GM12875 (cell line): ENCODE data around the gene TAF1C.

Experiments
- H3K4me3 ChIP-seq: one replicate; pipeline ENCODE4 v1.5.1; 2011; ENCODE audit warnings: low read depth, low read length, control low read depth
- TF ChIP-seq, protein P1 (sequence below): IDR thresholded peaks from 2 replicates; pipeline ENCODE4 v1.5.1; 2011; ENCODE audit warnings: low read depth, mild to moderate bottlenecking, control low read depth, inconsistent platforms, low read length, moderate library complexity, borderline replicate concordance; ENCODE audit not compliant: insufficient read depth

TAF1C gene

DNA sequence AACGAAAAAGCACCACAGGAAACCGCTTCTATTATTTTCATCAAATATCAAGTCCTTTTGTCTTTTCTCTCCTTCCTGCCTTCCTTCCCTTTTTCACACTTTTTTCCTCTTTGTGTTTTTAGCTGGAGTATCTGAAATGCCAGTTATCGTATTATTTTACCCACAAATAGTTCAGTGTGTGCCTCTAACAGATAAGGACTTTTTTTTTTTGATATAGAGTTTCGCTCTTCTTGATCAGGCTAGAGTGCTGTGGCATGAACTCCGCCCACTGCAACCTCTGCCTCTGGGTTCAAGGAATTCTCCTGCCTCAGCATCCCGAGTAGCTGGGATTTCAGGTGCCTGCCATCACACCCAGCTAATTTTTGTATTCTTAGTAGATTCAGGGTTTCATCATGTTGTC lies 31.1 kb downstream of the TAF1C start:
- TF ChIP-seq, protein P1, sequence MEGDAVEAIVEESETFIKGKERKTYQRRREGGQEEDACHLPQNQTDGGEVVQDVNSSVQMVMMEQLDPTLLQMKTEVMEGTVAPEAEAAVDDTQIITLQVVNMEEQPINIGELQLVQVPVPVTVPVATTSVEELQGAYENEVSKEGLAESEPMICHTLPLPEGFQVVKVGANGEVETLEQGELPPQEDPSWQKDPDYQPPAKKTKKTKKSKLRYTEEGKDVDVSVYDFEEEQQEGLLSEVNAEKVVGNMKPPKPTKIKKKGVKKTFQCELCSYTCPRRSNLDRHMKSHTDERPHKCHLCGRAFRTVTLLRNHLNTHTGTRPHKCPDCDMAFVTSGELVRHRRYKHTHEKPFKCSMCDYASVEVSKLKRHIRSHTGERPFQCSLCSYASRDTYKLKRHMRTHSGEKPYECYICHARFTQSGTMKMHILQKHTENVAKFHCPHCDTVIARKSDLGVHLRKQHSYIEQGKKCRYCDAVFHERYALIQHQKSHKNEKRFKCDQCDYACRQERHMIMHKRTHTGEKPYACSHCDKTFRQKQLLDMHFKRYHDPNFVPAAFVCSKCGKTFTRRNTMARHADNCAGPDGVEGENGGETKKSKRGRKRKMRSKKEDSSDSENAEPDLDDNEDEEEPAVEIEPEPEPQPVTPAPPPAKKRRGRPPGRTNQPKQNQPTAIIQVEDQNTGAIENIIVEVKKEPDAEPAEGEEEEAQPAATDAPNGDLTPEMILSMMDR: no peak
- no peak overlapping the region for H3K4me3 ChIP-seq

GRCh38 chr16:84155226-84155625 lies 31.6 kb downstream of the TAF1C start:
- H3K4me3 ChIP-seq: no peak overlapping the region
- TF ChIP-seq, protein P1: no peak

- H3K4me3 ChIP-seq: no peak overlapping the region
- TF ChIP-seq, protein P1: no peak
Observed at GRCh38 chr16:84153660-84154214, 33.1 kb downstream of the TAF1C start.

DNA sequence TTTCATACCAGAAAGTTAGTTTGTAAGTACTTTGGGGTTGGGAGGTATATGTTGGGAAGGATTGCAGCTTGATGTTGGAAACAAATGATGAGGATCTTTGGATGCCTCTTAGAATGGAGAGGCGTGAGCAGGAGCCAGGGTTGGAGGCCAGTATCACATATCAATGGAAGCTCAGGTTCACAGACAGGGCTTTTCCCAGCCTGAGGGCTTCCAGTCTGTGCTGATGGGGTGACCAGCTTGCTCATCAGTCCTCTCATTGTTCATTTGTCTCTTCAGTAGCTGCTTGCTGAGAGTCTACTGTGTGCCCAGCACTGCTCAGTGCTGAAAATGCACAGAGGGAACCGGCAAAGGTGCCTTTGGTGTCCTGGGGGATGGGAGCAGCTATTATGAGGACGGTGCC lies 35.9 kb downstream of the TAF1C start:
- H3K4me3 ChIP-seq: no peak overlapping the region
- TF ChIP-seq, protein P1: no peak

DNA sequence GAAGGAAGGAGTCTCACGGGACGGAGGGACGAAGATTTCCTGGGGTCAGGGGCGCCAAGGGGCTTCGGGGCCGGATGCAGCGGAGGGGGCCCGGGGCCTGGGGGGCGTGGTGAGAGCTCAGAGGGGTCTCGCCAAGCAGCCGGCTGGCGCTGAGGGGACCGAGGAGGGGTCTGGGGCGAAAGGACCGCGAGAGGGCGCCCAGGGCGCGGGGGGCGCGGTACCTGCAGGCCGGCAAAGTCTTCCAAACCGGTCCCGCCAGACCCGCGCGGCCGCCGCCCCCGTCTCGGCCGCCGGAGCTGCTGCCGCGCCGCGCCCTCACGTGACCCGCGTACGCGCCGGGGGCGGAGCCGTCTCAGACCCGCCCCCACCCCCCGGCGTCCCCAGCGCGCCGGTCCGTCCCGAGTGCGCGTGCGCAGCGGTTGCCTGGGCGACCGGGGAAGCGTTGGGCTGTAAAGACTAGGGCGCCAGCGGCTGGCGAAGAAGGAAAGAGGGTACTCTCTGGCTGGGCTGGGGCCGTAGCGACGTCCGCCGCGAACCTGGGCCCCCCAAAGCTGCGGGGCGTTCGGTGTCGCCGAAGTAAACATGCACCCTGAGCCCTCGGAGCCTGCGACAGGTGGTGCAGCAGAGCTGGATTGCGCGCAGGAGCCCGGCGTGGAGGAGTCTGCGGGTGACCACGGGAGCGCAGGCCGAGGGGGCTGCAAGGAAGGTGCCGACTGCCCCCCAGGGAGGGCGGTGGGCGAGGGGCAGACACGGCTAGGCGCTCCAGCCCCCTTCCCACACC lies 41.8 kb downstream of the TAF1C start, which contains the start of the genes DNAAF1 and HSDL1:
TSS of gene DNAAF1 (plus strand) at position 450 of the 781 bp plus-strand sequence. CDS start at position 583, 133 bp downstream.
TSS of gene HSDL1 (minus strand) at position 319 of the 781 bp plus-strand sequence. CDS start 13,856 bp downstream, outside the sequence.
- TF ChIP-seq, protein P1: 0 out of 2 replicates have a peak, but pooled peaks have one; percentile 17
- H3K4me3 ChIP-seq: peak within 1 kb of the TSS; percentile 79

- H3K4me3 ChIP-seq: peak overlapping the region; percentile 79
- TF ChIP-seq, protein P1: 0 out of 2 replicates have a peak, but pooled peaks have one; percentile 19
Observed at GRCh38 chr16:84144209-84144858, 42.5 kb downstream of the TAF1C start.
